Hepatocyte (in vitro differentiated cells): ENCODE measurements around the gene MAP3K4. TPM values are rescaled to one million over a fixed set of nuclear protein-coding genes. Genes with fewer than 3 reads are reported as not detected.

Source experiments
- DNase-seq: peaks from one replicate; pipeline ENCODE4 v3.0.0-alpha.2; 2016; ENCODE audit warnings: low spot score
- H2AFZ ChIP-seq: fragments of 200-600 bp; sonication (generic); 2 replicates; pipeline ENCODE4 v1.6.0; 2016; ENCODE audit warnings: antibody characterized with exemption, mild to moderate bottlenecking
- H3K27ac ChIP-seq: fragments of 200-600 bp; sonication (generic); 2 replicates; pipeline ENCODE4 v1.5.1; 2016; ENCODE audit warnings: mild to moderate bottlenecking
- H3K27me3 ChIP-seq: fragments of 200-600 bp; sonication (generic); 2 replicates; pipeline ENCODE4 v1.6.1; 2016
- H3K36me3 ChIP-seq: fragments of 200-600 bp; sonication (generic); replicated peaks from 2 replicates; pipeline ENCODE4 v1.5.1; 2016; ENCODE audit warnings: low read depth; ENCODE audit not compliant: insufficient read depth
- H3K4me1 ChIP-seq: fragments of 200-600 bp; sonication (generic); 2 replicates; pipeline ENCODE4 v1.5.1; 2016; ENCODE audit warnings: mild to moderate bottlenecking, moderate library complexity; ENCODE audit not compliant: insufficient read depth
- H3K4me2 ChIP-seq: fragments of 200-600 bp; sonication (generic); 2 replicates; pipeline ENCODE4 v1.6.0; 2016
- H3K4me3 ChIP-seq: fragments of 200-600 bp; sonication (generic); 2 replicates; pipeline ENCODE4 v1.5.1; 2016; ENCODE audit warnings: mild to moderate bottlenecking
- H3K79me2 ChIP-seq: fragments of 200-600 bp; sonication (generic); 2 replicates; pipeline ENCODE4 v1.6.0; 2017; ENCODE audit warnings: mild to moderate bottlenecking
- H3K9me2 ChIP-seq: fragments of 200-600 bp; sonication (generic); replicated peaks from 2 replicates; pipeline ENCODE4 v1.6.0; 2017; ENCODE audit warnings: mild to moderate bottlenecking; ENCODE audit not compliant: insufficient read depth
- H3K9me3 ChIP-seq: fragments of 200-600 bp; sonication (generic); 2 replicates; pipeline ENCODE4 v1.5.1; 2016; ENCODE audit warnings: low read depth, mild to moderate bottlenecking
- H4K20me1 ChIP-seq: fragments of 200-600 bp; sonication (generic); 2 replicates; pipeline ENCODE4 v1.6.0; 2016; ENCODE audit warnings: mild to moderate bottlenecking; ENCODE audit not compliant: insufficient read depth, poor library complexity, severe bottlenecking
- EZH2 ChIP-seq: fragments of 200-600 bp; sonication (generic); IDR thresholded peaks from 2 replicates; pipeline ENCODE4 v1.6.1; 2016; ENCODE audit warnings: antibody characterized with exemption, mild to moderate bottlenecking, borderline replicate concordance
- EZH2phosphoT487 ChIP-seq: fragments of 200-600 bp; sonication (generic); IDR thresholded peaks from one replicate; pipeline ENCODE4 v1.6.1; 2018; ENCODE audit warnings: antibody characterized with exemption, mild to moderate bottlenecking, low read depth, moderate library complexity; ENCODE audit not compliant: unreplicated experiment, severe bottlenecking
- WGBS: methylation state at CpG from one replicate; pipeline ENCODE4 v1.1.6; 2016; ENCODE audit warnings: low lambda C conversion rate; ENCODE audit errors: missing lambda C conversion rate; 5-methylcytosine and 5-hydroxymethylcytosine counted together
- polyA plus RNA-seq: library from polyadenylated mRNA; unstranded; fragments of >200 nt; fragmentation: Nextera tagmentation; extraction: Ambion mirVana; gene quantifications from 2 replicates; pipeline ENCODE4 v1.2.1, GENCODE V29; 2016
- total RNA-seq: library from RNA; depleted of rRNA; stranded (reverse); fragments of >200 nt; gene quantifications from 2 replicates; pipeline ENCODE4 v1.2.3, GENCODE V29; 2014
- TF ChIP-seq, protein P1 (sequence below): fragments of 200-600 bp; sonication (generic); IDR thresholded peaks from 2 replicates; pipeline ENCODE4 v1.5.1; 2016; ENCODE audit warnings: antibody characterized with exemption, mild to moderate bottlenecking; ENCODE audit not compliant: poor library complexity

The MAP3K4 gene
- total and polyA plus RNA-seq, 2 experiments from 2014 or later = 10.9 to 21.5 TPM

DNA sequence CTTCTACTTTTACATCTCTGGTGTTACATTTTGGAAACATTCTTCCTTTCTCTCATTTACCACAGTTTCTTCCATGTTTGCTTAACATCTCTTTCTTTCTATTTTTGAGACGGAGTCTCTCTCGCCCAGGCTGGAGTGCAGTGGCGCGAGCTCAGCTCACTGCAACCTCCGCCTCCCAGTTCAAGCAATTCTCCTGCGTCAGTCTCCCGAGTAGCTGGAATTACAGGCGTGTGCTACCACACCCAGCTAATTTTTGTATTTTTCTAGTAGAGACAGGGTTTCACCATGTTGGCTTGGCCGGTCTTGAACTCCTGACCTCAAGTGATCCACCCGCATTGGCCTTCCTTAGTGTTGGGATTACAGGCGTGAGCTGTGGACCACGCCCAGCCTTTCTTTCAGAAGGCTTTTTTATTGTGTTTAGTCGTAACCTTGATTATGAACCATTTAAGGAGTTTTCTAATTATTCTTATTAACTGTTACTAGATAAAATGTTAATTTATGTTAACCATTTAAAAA, 27.8 kb downstream of the MAP3K4 start:
- Histone ChIP-seq H3K4me1 (no peaks in the 10 kb centered on the region), H3K79me2 (peaks cover 73% of the 10 kb centered on the region), H2AFZ (no peak overlapping the region), H3K9me3 (no peaks in the 10 kb centered on the region), H3K9me2 (no peaks in the 10 kb centered on the region), H4K20me1 (no peaks in the 10 kb centered on the region), H3K4me2 (no peak overlapping the region), H3K4me3 (no peak overlapping the region), H3K27ac (no peak overlapping the region), H3K36me3 (no peaks in the 10 kb centered on the region), H3K27me3 (no peaks in the 10 kb centered on the region)
- 95% methylated on average over 13 of the region's 13 CpGs for WGBS
- TF ChIP-seq, protein P1, sequence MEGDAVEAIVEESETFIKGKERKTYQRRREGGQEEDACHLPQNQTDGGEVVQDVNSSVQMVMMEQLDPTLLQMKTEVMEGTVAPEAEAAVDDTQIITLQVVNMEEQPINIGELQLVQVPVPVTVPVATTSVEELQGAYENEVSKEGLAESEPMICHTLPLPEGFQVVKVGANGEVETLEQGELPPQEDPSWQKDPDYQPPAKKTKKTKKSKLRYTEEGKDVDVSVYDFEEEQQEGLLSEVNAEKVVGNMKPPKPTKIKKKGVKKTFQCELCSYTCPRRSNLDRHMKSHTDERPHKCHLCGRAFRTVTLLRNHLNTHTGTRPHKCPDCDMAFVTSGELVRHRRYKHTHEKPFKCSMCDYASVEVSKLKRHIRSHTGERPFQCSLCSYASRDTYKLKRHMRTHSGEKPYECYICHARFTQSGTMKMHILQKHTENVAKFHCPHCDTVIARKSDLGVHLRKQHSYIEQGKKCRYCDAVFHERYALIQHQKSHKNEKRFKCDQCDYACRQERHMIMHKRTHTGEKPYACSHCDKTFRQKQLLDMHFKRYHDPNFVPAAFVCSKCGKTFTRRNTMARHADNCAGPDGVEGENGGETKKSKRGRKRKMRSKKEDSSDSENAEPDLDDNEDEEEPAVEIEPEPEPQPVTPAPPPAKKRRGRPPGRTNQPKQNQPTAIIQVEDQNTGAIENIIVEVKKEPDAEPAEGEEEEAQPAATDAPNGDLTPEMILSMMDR = no peak
- TF ChIP-seq EZH2 (no peak), EZH2phosphoT487 (no peak)
- DNase-seq = no peak

DNA sequence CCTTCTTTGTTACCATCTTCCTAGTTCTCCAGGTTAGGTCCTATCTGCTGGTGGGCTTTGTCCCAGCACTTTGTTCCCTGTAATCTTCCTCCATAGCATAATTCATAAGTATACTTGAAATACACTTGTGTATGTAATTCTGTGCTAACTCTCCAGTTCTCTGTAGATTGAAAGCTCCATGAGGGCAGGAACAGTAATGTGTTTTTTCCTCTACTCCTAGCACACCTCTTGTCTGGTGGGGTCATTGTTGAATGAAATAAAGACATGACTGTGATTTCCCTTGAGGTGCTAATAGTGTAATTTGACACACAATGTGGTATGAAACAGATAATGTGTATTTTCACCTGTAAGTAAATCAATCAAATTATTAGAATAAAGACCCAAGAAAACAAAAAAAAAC, 30.0 kb downstream of the MAP3K4 start:
- Histone ChIP-seq H3K27me3 (no peaks in the 10 kb centered on the region), H3K27ac (no peak overlapping the region), H2AFZ (no peak overlapping the region), H3K79me2 (peaks cover 68% of the 10 kb centered on the region), H4K20me1 (no peaks in the 10 kb centered on the region), H3K9me2 (no peaks in the 10 kb centered on the region), H3K9me3 (no peaks in the 10 kb centered on the region), H3K4me1 (no peaks in the 10 kb centered on the region), H3K36me3 (no peaks in the 10 kb centered on the region), H3K4me2 (peak overlapping the region; percentile 49), H3K4me3 (no peak overlapping the region)
- TF ChIP-seq EZH2 (no peak), EZH2phosphoT487 (no peak)
- TF ChIP-seq, protein P1 = no peak
- DNase-seq = no peak

DNA sequence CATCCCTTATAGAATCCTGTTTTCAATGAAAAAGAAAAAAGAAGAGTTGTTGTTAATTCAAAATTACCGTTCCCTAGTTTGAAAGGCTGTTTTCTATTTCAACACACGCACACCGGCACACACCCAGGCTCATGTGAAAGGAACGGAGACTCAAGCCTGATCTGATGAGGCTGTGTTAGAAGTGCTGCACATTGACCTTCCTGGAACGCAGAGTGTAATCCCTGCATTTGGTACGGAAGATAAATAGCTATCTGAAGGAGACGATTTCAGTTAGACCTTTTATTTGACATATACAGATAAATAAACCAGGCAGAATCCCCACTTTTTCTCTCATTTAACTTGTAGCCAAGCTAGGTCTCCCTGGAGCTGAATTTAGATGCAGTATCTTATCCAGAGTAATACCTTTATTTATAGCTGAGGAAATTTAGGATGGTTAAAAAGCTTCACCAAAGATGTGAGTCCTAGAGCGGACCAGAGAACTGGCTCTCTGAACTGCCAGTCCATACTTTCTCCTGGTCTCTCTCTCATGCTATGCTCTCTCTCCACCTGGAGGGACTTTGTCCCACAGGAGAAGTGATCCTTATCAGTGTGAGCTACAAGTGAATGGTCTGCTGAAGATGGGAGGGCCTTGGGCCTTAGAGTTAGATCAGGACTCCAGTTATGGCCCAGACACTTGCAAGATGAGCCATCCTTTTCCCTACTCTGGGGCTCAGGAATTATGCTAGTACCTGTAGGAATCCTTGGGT, 30.6 kb downstream of the MAP3K4 start:
- Histone ChIP-seq H3K27me3 (no peaks in the 10 kb centered on the region), H3K79me2 (peaks cover 68% of the 10 kb centered on the region), H2AFZ (no peak overlapping the region), H3K27ac (peak overlapping the region; percentile 2), H3K9me3 (no peaks in the 10 kb centered on the region), H4K20me1 (no peaks in the 10 kb centered on the region), H3K9me2 (no peaks in the 10 kb centered on the region), H3K4me3 (no peak overlapping the region), H3K4me1 (no peaks in the 10 kb centered on the region), H3K4me2 (peak overlapping the region; percentile 49), H3K36me3 (no peaks in the 10 kb centered on the region)
- no peak for DNase-seq
- TF ChIP-seq EZH2 = no peak
- 47% methylated on average over 8 of the region's 8 CpGs for WGBS

DNA sequence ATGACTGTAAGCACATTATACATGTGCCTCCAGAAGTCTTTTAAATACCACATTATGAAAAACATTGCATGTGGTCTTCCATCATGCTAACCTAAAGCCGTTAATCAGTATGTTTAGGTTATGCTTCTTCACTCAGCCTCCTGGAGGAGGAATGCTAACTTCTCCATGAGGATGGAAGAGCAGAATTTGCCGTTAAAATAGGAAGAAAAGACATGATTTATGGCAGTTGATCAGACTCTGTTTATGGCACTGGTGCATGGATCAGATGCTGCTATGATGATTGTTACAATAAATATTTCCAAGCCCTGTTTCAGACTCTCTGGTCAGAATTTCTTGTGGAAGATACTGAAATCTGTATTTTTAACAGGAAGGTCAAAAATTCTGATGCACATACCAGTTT, 31.7 kb downstream of the MAP3K4 start:
- no peak for DNase-seq
- no peaks in the 10 kb centered on the region for H3K27me3 ChIP-seq
- no peak overlapping the region for H3K4me2 ChIP-seq
- 61% methylated on average over 2 of the region's 2 CpGs for WGBS
- peaks cover 67% of the 10 kb centered on the region for H3K79me2 ChIP-seq
- H3K9me2 ChIP-seq = no peaks in the 10 kb centered on the region
- TF ChIP-seq, protein P1 = no peak
- TF ChIP-seq EZH2phosphoT487 (no peak), EZH2 (no peak)
- no peaks in the 10 kb centered on the region for H3K9me3 ChIP-seq
- no peaks in the 10 kb centered on the region for H3K4me1 ChIP-seq
- no peak overlapping the region for H2AFZ ChIP-seq
- no peak overlapping the region for H3K27ac ChIP-seq
- H4K20me1 ChIP-seq = no peaks in the 10 kb centered on the region
- no peaks in the 10 kb centered on the region for H3K36me3 ChIP-seq
- no peak overlapping the region for H3K4me3 ChIP-seq
